GM19463 (cell line): Measurements from ENCODE around the gene GRID1.
"Not testable (repeated sequence)": the region's sequence is repeated elsewhere in the genome, so short reads cannot be mapped to it uniquely, and the experiment has no call there.

Experiments used
- ATAC-seq: cut with Tn5 transposase; IDR thresholded peaks from one replicate; pipeline ENCODE4 v1.9.1; 2021; ENCODE audit warnings: mild to moderate bottlenecking, moderate library complexity; ENCODE audit not compliant: unreplicated experiment

GRID1 gene

DNA sequence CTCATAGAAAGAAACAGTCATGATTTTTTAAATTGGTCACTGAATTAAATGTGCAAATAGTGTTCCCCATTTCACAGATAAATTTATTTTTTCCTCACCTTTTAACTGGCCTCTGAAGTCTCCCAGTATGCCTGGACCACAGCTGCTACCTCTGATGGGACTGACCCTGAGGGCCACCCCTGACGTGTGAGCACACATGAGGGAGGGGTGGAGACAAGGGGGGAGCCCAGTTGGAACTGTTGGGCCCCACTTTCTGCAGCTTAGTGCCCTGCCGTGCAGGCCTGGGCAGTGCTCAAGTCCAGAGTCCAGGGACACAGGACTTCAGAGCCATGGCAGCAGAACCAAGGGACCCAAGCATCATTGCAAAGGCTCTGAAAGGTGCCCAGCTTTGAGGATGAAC lies 243.9 kb downstream of the GRID1 start:
- ATAC-seq: no peak

DNA sequence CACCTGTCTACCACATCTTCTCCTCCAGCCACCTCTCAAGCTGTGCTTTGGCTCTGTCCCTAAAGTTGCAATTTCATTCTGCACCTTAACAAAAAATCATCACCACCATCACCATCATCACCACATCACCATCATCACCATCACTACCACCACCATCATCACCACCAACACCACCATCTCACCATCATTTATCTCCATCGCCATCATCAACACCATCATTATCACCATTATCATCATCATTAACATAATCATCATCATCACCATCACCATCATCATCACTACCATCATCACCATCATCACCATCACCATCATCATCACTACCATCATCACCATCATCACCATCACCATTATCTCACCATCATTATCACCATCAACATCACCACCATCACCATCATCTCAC lies 245.4 kb downstream of the GRID1 start:
- no peak for ATAC-seq

DNA sequence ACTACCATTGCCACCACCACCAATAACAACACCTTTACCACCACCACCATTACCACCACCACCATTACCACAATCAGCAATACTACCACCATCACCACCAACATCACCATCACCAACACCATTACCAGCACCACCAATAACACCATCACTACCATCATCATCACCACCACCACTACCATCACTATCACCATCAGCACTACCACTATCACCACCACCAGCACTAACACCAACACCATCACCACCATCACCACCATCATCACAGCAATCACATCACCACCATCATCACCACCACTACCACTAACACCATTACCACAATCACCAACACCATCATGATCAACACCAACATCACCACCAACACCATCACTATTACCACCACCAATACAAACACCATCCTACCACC lies 249.5 kb downstream of the GRID1 start:
- ATAC-seq: no peak

DNA sequence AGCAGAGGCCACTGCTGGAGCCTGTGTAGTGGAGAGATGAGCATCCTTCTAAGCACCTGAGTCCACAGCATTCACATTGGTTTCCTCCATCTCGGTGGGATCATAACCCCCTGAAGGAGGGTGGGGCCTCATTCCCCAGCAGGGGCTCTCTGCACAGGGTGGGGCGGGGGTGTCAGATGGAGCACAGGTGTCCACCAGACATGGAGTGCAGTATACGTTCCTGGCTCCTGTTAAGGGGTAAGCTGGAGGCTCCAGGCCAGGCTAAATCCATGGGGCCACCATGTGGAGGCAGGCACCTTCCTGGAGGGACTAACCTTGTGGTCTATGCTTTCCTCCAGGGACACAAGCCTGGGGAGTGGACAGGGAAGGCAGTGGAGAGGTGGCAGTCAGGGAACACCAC lies 252.6 kb downstream of the GRID1 start:
- ATAC-seq: no peak

DNA sequence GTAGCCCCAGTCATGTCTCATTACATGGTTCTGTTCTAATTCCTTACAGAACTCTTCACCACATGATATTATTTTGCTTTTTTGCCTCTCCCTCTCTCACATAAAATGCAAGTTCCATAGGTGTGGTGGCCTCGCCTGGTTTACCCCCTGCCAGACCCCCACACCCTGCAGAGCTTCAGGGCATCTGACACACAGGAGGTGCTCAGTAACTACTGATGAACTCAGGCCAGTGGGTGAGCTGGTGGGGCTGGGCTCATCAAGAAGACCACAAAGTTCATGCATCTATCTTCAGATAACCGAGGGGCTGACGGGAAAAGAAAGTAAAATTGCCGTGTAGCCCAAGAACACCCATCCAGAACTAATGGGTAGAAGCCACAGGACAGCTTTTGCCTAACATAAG lies 253.1 kb downstream of the GRID1 start:
- ATAC-seq: no peak

DNA sequence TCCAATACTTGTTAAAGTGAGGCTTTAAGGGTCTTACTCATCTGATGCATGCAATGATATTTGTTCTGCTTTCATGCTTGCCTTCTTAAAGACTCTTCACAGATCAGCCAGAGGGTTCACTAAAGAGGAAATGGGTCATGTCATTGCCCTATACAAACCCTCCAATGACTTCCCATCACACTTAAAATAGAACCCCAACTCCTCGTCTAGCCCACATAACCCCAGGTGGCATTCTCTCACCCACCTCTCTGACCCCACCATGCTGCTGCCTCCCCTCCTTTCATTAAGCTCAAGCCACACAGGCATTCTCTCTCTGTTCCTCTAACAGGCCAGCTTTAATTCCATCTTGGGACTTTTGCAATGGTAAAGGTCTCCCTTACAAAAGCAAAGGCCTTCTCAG lies 253.6 kb downstream of the GRID1 start:
- no peak for ATAC-seq

DNA sequence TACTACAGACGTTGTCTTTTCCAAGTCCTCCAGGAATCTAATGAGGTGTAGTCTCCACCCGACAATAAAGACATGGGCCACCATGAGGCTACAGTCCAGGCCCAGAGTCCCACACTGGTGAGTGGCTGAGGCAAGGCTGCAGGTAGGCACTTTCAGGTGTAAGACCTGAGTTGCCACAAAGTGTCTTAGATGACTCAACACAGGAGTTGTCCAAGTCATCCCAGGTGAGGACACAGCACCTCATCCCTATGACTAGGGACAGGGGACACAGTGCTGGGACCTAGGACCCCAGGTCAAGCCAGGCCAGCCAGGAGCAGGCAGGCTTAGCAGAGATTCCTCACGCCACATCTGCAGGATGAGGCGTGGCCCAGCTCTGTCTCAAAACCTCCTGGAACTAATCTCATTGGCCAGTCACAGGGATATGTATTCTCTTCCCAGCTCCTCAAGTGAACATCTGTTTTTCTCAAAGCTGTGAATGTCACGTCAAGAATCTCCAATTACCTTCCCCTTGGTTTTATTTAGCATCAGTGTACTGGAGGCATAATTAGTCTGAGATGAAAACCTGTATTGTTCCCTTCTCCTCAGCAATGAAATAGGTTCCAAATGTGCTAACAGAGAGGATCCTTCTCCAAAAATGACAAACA lies 254.6 kb downstream of the GRID1 start:
- no peak for ATAC-seq

DNA sequence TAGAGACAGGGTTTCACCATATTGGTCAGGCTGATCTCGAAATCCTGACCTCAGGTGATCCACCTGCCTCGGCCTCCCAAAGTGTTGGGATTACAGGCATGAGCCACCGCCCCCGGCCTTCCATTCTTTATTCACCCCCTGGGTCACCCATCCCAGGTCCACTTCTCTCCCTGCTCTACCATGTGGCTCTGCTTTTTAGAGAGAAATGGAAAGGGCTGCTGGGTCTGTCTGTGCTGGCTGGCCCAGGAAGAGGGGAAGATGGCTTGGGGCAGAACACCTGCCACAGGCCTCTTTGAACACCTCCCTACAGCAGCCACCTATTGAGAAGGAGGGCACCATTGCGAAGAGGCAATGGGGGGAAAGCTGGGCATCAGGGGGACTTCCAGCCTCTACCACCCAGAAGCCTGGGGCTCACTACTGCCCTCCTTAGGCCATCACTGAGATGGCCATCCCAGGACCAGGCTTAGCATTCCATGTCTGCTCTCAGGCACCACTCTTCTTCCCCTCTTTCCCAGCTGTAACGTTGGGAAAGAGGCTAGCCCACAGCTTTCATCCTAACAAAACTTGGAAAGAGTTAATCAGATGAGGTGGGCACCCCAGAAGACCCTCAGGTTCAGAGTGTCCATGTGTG lies 256.3 kb downstream of the GRID1 start:
- no peak for ATAC-seq

DNA sequence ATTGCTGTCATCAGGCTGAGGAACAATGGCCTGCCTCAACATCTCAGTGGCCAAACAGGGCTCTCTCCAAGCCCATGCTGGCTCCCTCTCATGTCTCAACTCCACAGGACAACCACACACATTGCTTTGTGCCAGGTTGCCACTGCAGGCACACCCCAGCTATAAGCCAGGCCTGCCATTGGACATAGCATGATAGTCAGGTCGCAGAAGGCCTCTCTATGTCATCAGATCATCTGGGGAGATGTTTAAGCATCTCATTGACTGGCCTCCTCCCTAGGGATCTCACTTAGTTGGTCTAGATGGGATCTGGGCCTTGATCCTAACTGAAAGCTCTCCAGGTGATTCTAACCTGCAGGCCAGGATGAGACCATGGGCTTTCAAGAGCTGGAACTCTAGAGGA lies 257.2 kb downstream of the GRID1 start:
- no peak for ATAC-seq

DNA sequence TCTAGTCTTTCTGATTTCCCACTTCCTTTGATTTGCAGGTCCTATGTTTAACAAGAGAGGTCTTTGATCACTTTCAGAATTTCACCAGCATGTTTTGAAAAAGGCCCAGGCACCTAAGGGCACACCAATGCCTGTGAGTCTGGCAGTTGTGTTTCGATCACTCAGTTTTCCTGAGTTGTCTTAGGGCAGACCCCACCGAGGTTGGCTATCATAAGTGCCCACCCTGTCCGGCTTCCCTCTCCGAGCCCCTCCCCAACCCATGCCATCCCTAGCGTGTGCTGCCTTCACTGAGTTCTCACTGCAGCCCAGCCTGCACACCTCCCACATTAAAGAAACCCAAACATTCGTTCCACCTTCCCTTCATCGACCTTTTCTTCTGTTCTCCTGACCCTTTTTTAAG lies 257.9 kb downstream of the GRID1 start:
- no peak for ATAC-seq

DNA sequence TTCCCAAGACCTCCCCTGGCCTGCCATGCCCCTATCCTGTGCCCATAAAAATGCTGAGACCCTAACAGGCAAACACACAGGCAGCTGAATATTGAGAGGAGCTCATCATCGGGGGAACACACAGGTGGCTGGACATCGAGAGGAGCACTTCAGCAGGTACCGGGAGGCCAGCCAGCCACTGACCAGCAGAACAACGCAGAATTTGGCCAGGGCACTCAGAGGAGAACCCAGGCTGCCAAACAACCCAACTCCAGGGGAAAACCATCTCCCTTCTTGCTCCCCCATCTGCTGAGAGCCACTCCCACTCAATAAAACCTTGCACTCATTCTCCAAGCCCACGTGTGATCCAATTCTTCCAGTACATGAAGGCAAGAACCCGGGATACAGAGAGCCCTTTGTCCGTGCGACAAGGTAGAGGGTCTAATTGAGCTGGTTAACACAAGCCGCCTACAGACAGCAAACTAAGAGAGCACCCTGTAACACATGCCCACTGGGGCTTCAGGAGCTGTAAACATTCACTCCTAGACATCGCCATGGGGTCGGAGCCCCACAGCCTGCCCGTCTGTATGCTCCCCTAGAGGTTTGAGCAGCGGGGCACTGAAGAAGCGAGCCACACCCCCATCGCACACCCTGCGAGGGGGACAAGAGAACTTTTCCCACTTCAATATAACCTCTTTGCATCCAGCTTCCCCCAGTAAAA lies 258.8 kb downstream of the GRID1 start:
- not testable (repeated sequence) for ATAC-seq

DNA sequence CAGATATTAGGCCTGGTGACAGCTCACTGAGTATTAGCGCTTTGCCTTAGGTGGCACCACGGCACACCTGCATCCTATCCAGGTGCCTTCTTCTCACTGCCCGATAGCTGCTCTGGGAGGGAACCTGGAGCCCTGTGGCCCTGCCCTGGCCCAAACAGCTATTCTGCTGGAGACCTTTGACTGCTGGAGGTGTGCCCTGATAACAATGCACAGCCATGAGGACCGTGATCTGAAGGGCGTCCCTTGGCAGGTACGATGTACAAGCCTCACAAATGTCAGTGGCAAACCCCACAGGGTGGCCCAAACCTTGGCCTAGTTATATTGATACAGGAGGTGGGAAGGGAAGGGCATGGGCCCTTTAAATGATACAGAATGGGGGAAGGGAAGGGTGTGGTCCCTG lies 259.5 kb downstream of the GRID1 start:
- no peak for ATAC-seq

DNA sequence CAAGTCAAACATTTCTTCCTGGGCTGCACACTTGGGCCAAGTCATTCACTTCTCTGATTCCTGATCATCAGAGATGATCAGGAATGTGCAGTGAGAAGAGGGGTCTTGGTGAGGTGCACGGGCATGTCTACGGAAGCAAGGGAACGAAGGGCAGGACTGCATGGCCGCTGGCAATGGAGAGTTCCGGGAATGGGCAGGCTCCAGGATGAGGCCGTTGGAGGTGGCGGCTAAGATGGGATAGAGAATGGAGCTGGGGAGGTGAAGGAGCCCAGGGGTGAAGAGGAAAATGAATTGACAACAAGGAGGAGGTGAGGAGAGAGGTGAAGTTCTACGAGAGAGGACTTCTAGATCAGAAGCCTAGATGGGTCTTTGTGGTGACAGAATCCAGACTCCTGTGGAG lies 260.0 kb downstream of the GRID1 start:
- ATAC-seq: no peak

DNA sequence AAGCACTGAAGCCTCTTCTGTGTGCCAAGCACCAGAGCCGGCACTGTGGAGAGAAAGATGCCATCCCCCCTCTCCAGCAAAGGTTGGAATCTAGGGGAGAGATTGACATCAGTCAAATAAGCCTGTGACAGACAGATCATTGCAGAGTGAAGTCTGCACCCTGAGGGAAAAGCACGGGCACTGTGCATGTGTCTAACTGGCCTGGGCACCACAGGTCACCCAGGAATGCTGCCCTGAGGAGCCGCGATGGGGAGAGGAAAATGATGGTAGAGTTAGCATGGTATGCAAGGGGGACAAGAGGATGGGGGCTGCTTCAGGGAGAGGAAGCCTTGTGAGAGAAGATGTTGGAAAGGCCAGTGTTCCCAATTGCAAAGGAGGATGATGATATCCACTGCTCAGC lies 261.0 kb downstream of the GRID1 start:
- ATAC-seq: no peak

DNA sequence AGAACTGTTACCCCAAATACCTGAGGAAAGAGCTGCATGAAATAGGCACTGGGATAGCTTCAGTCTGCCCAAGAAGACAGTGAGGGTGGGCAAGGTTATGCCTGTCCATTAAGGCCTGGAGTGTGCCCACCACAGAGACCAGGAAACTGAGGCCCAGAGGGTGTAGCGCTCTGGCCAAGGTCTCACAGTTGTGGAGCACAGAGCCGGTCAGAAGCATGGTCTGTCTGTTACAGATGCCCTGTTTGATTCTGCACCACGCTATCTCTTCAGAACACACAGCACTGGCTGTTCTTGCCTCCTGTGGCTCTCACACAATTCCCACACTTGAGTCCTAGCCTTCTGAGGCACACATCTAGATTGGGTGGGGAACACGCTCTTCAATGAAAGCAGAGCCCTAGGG lies 261.4 kb downstream of the GRID1 start:
- ATAC-seq: no peak

DNA sequence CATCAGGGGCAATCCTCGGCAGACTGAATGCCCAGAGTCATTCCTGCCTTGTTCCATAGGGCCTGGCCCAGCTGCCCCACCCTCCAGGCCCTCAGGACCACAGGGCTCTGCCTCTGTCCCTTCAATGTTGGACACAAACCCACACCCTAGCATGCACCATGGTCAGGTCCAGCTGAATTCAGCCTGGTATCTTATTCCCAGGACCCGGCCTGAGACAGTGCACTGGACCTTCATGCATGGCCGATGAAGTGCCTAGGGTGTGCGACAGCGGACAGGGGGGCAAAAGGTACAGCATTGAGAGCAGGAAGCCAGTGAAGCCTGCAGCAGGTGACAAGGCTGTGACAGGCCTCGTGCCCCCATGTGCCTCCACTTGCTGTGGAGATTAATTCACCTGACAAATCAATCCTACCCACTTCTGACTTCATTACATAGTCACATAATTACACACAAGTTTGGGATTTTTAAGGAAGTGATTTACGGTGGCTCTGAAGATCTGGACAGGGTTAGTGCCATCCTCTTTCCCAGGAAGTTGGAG lies 261.9 kb downstream of the GRID1 start:
- no peak for ATAC-seq

DNA sequence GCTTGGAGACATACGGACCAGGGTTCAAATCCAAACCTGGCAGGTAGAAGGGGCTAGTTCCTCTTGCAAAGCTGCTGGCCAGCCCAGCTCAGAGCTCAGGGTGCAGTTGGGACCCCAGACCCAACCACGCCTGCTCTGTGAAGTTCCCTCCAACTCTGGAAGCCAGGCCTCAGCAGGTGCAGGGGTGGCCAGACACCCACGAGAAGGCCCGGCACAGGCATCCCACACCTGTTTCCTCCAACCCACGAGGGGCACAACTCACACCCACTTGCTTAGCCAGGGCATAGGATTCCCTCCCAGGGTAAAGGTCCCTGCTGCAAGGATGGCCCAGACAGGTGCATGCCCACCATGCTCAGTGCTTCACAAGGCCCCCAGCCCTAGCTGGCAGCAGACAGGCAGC lies 262.4 kb downstream of the GRID1 start:
- ATAC-seq: no peak

DNA sequence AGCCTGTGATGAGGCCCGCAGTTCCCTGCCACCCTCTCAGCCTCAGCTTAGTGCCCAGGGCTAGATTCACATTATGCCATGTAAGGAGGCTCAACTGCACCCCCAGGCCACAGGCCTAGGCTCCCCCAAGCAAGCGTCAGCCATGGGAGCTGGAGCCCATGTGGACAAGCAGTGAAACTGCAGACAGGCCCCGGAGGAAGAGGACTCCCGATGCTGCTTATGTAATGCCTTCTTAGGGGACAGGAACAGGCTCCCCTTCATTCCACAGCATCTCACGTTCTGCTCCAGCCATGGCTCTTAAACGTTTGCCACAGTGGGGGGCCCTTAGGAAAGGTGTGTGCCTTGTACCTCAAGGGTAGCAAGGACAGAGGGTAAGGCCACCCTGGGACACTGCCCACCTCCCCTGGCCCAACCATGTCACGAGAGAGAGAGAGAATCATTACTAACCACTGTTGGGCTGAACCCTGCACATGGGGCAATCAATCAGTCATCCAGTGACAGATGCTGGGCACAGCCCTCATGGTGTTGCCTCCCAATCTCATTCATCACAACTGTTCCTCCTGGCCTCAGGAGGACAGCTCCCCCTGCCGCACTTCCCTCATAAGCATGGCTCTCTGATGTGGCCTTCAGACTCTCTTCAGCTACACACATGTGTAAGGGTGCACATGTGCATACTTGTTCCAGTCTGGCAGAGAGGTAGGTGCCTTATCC lies 263.0 kb downstream of the GRID1 start:
- no peak for ATAC-seq

DNA sequence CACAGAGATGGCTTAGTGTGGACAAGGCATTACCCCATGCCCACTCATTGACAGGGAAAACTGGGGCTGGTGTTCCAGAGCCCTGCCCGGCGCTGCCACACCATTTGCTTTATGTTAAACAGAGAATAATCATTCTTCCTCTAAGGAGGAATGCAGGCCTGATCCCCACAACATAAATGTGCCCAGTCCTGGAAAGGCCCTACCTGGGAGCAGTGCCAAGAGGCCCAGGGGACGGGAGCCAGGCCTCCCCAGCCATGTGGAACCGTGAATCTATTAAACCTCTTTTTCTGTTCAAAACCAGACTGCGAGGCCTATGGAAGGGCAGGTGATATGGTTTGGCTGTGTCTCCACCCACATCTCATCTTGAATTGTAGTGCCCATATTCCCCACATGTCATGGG lies 264.1 kb downstream of the GRID1 start:
- no peak for ATAC-seq

DNA sequence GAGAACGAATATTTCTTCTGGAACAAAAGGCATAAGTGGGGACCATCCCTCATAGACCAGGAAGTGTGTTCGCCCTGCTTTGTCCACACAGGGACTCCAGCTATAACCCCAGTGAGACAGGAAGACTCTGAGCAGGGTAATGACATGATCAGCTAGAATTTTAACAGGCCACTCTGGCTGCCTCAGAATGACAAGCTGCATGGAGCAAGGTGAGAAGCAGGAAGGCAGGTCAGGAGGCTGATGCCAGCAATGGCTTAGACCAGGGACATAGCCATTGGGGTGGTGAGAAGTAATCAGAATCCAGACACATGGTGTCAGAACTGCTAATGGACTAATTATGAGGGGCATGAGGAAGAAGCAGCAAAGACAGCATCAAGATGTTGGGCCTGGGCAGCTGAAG lies 264.6 kb downstream of the GRID1 start:
- no peak for ATAC-seq

DNA sequence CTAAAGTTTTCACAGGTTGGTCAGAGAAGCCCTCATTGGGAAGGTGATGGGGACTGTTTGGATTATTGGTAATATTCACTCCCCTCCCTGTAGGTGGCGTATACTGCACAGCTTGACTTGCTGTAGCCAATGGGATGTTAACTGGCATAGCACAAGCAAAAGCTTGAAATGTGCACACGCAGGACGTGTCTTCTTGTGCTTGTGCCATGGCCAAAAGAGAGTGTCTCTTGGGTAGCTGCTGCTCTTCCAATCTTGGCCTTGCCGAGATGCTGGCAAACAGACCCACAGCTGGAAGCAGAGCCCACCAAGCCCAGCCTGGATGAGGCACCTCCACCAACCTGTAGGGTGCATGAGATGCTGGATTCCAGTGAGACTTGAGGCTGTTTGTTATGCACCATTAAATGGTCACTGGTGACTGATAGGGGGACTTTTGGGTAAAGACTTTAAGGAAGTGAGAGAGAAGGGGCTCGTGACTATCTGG lies 266.0 kb downstream of the GRID1 start:
- peak; percentile 70 for ATAC-seq
